K562 (cell line): ENCODE measurements around the gene EIF2S3B. TPM values are rescaled to one million over a fixed set of nuclear protein-coding genes. Genes with fewer than 3 reads are reported as not detected.

Experiments used
- BMI1 ChIP-seq: fragments of 150-350 bp; IDR thresholded peaks from 2 replicates; pipeline ENCODE4 v1.6.1; 2014; ENCODE audit warnings: low read length
- KDM5B ChIP-seq: fragments of 200-600 bp; sonication (generic); IDR thresholded peaks from 2 replicates; pipeline ENCODE4 v1.6.1; 2012; ENCODE audit warnings: low read depth, mild to moderate bottlenecking, moderate library complexity, low read length, control low read depth, inconsistent platforms; ENCODE audit not compliant: insufficient replicate concordance
- NKRF ChIP-seq: fragments of 450-650 bp; IDR thresholded peaks from 2 replicates; pipeline ENCODE4 v1.6.1; 2016; ENCODE audit warnings: borderline replicate concordance
- SIRT6 ChIP-seq: IDR thresholded peaks from one replicate; pipeline ENCODE4 v1.6.1; 2012; ENCODE audit warnings: low read depth, mild to moderate bottlenecking, control low read depth, inconsistent platforms, low read length, moderate library complexity
- ZNF217 ChIP-seq: sonication (generic); formaldehyde crosslinking; IDR thresholded peaks from 2 replicates; pipeline ENCODE4 v1.8.0; 2022; ENCODE audit warnings: mild to moderate bottlenecking, missing genetic modification reagents
- ZNF277 ChIP-seq: fragments of 250-450 bp; sonication (Bioruptor Pico); IDR thresholded peaks from 2 replicates; pipeline ENCODE4 v1.8.0; 2022; ENCODE audit warnings: inconsistent platforms, mild to moderate bottlenecking, moderate library complexity, borderline replicate concordance
- polyA plus RNA-seq, 8 experiments: library from polyadenylated mRNA; depleted of rRNA in 4 of 8; stranded (reverse) in 5 of 8; unstranded in 3 of 8; fragments of >200 nt; fragmentation: Nextera tagmentation in 2 of 8; fragmentation: Illumina TruSeq in 1 of 8; extraction: Ambion mirVana in 2 of 8; extraction: Trizol in 1 of 8; gene quantifications; 2 replicates each; pipeline versions ENCODE4 v1.2.1 to v1.2.3, GENCODE V29; 2011 to 2014; ENCODE audit warnings: inconsistent platforms in 1 of 8, missing spikeins in 1 of 8
- total RNA-seq, 7 experiments: library from RNA; depleted of rRNA in 6 of 7; stranded (reverse); fragments of >200 nt in 6 of 7; fragmentation: Illumina TruSeq in 2 of 7; extraction: Trizol in 2 of 7; gene quantifications; 2 replicates each; pipeline versions ENCODE4 v1.2.1 to v1.2.3, GENCODE V29; 2011 to 2021; ENCODE audit warnings: low replicate concordance in 1 of 7
- TF ChIP-seq, protein P1 (sequence below): fragments of 450-650 bp; formaldehyde crosslinking; IDR thresholded peaks from 2 replicates; pipeline ENCODE4 v1.4.0; 2022; ENCODE audit warnings: missing genetic modification characterization

EIF2S3B gene
- total and polyA plus RNA-seq, 9 of the 15 experiments (the other 6 are each of a cell fraction or from before 2014, with no cell fraction given), result 0.45 to 5.1 (median 2.0) TPM

DNA sequence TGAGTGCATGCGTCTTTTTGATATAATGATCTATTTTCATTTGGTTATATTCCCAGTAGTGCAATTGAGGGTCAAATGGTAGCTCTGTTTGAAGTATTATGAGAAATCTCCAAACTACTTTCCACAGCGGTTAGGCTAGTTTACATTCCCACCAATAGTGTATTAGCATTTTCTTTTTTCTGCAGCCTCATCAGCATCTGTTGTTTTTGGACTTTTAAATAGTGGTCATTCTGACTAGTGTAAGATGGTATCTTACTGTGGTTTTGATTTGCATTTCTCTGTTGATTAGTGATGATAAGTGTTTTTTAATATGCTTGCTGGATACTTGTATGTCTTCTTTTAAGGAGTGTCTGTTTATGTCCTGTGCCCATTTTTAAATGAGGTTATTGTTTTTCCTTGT lies 48.8 kb upstream of the EIF2S3B start (continued):
- TF ChIP-seq NKRF (no peak), KDM5B (no peak), SIRT6 (no peak), ZNF277 (no peak), BMI1 (no peak), ZNF217 (no peak)
- TF ChIP-seq, protein P1, sequence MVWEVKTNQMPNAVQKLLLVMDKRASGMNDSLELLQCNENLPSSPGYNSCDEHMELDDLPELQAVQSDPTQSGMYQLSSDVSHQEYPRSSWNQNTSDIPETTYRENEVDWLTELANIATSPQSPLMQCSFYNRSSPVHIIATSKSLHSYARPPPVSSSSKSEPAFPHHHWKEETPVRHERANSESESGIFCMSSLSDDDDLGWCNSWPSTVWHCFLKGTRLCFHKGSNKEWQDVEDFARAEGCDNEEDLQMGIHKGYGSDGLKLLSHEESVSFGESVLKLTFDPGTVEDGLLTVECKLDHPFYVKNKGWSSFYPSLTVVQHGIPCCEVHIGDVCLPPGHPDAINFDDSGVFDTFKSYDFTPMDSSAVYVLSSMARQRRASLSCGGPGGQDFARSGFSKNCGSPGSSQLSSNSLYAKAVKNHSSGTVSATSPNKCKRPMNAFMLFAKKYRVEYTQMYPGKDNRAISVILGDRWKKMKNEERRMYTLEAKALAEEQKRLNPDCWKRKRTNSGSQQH (CRISPR knock-in tag), result no peak
